ENCODE results near the gene SGMS2.

The SGMS2 gene

DNA sequence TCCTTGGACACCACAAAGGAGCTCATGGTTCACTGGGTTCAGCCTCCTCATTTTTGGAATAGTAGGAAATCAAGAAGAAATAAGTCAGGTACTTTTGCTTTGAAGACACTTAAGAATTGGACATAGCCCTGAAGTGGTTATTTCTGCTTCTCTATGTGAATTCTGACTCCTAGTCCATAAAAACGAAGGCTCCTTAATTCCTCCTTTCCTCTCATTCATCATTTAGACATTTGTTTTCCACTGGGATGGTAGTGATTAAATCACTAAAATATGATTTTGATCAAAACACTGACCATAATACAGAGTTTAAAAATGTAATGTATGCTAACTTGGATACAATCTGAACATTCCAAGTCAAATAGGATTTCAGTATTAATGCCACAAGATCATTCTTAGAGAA, 71.9 kb downstream of the SGMS2 start:
- Histone ChIP-seq H2BK120ac (ENCODE audit: insufficient read depth, low read length, poor library complexity) (no peak overlapping the region), H3K4me1 (ENCODE audit: control insufficient read depth in 1 of 2, insufficient read depth in 2 of 2, low read length in 2 of 2) (no peaks in the 10 kb centered on the region), H3K4ac (ENCODE audit: low read depth, low read length) (no peak overlapping the region), H3K79me2 (ENCODE audit: control insufficient read depth, insufficient read depth, low read length, poor library complexity) (no peaks in the 10 kb centered on the region), H3K27me3 (ENCODE audit: insufficient read depth, low read length) (no peaks in the 10 kb centered on the region), H3K14ac (ENCODE audit: low read length) (no peak overlapping the region), H3K23ac (ENCODE audit: low read length) (no peak overlapping the region), H3K27ac (ENCODE audit: low read depth, low read length) (no peak overlapping the region), H4K8ac (ENCODE audit: low read depth, low read length) (no peak overlapping the region), H2AK5ac (ENCODE audit: low read length) (no peak overlapping the region), H3K9ac (ENCODE audit: low read length) (no peak overlapping the region), H2BK12ac (ENCODE audit: low read length) (no peak overlapping the region), H3K79me1 (ENCODE audit: low read length) (no peaks in the 10 kb centered on the region), H3K4me2 (ENCODE audit: low read length) (no peak overlapping the region), H3K36me3 (ENCODE audit: control insufficient read depth in 1 of 2, insufficient read depth in 2 of 2, low read length in 2 of 2) (no peaks in the 10 kb centered on the region), H2BK5ac (ENCODE audit: low read depth, low read length, poor library complexity) (no peak overlapping the region), H3K4me3 (ENCODE audit: low read depth, low read length) (no peak overlapping the region), H2AFZ (ENCODE audit: insufficient read depth, low read length, poor library complexity) (no peak overlapping the region), H3K18ac (ENCODE audit: low read length) (no peak overlapping the region), H4K91ac (ENCODE audit: low read depth, low read length) (no peak overlapping the region), H3K9me3 (ENCODE audit: insufficient read depth, low read depth, low read length) (no peaks in the 10 kb centered on the region), H4K12ac (ENCODE audit: low read depth, low read length) (no peak overlapping the region)
- DNase-seq: no peak
- WGBS (ENCODE audit: extremely low coverage, insufficient coverage, insufficient read length): no CpG with 5 or more reads among the region's 1 CpG

DNA sequence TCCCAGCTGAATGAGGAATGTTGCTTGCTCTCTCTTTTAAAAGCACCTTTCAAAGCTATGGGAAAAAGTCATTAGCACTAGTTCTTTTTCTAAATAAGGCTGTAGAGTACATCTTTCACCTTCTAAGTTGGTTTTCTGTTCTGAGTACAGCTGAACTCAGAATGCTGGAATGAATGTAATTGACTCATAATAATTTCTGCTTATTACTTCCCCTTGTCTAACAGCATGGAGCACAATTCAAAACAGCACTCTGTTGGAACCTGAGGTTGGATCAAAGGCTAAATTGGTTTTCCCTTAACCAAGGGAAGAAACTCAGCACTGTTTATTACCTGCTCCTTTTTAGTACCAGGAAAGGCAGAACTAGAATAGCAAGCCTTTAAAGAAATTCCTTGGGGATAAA, 73.1 kb downstream of the SGMS2 start:
- no peak overlapping the region for H4K8ac ChIP-seq (ENCODE audit: low read depth, low read length)
- no peak overlapping the region for H2AK5ac ChIP-seq (ENCODE audit: low read length)
- no peaks in the 10 kb centered on the region for H3K27me3 ChIP-seq (ENCODE audit: insufficient read depth, low read length)

DNA sequence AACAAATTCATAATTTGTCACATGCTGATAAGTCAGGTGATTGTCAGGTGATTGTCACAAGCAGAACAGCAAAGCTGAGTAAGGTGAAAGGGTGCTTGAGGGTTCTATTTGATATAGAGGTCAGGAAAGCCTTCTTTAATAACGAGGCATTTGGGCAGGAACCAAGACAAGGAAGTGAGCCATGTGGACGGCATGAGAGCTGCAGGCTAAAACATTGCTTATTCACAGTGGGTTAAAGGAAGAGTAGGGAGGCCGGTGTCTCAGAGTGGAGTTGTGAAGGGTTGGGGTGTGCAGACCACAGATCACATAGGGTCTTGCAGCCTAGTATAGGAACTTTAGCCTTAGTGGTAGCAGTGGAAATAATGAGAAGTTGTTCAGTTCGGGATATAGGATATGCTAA, 75.3 kb downstream of the SGMS2 start:
- WGBS (ENCODE audit: extremely low coverage, insufficient coverage, insufficient read length): no CpG with 5 or more reads among the region's 4 CpGs
- no peaks in the 10 kb centered on the region for H3K79me2 ChIP-seq (ENCODE audit: control insufficient read depth, insufficient read depth, low read length, poor library complexity)

More for the DNA sequence above, 73.1 kb downstream of the SGMS2 start:
- no peaks in the 10 kb centered on the region for H3K36me3 ChIP-seq (ENCODE audit: control insufficient read depth in 1 of 2, insufficient read depth in 2 of 2, low read length in 2 of 2)
- DNase-seq: no peak
- no peak overlapping the region for H3K27ac ChIP-seq (ENCODE audit: low read depth, low read length)
- H3K79me1 ChIP-seq (ENCODE audit: low read length): no peaks in the 10 kb centered on the region
- no peak overlapping the region for H3K4me2 ChIP-seq (ENCODE audit: low read length)
- no peak overlapping the region for H4K91ac ChIP-seq (ENCODE audit: low read depth, low read length)
- H3K79me2 ChIP-seq (ENCODE audit: control insufficient read depth, insufficient read depth, low read length, poor library complexity): no peaks in the 10 kb centered on the region
- H3K9ac ChIP-seq (ENCODE audit: low read length): no peak overlapping the region
- no peak overlapping the region for H3K18ac ChIP-seq (ENCODE audit: low read length)
- no peak overlapping the region for H2BK120ac ChIP-seq (ENCODE audit: insufficient read depth, low read length, poor library complexity)
- H3K4me3 ChIP-seq (ENCODE audit: low read depth, low read length): no peak overlapping the region
- no peak overlapping the region for H2AFZ ChIP-seq (ENCODE audit: insufficient read depth, low read length, poor library complexity)
- H2BK12ac ChIP-seq (ENCODE audit: low read length): no peak overlapping the region
- H3K23ac ChIP-seq (ENCODE audit: low read length): no peak overlapping the region
- no peak overlapping the region for H3K4ac ChIP-seq (ENCODE audit: low read depth, low read length)
- H2BK5ac ChIP-seq (ENCODE audit: low read depth, low read length, poor library complexity): no peak overlapping the region
- H3K14ac ChIP-seq (ENCODE audit: low read length): no peak overlapping the region
- no peaks in the 10 kb centered on the region for H3K9me3 ChIP-seq (ENCODE audit: insufficient read depth, low read depth, low read length)
- H4K12ac ChIP-seq (ENCODE audit: low read depth, low read length): no peak overlapping the region
- no peaks in the 10 kb centered on the region for H3K4me1 ChIP-seq (ENCODE audit: control insufficient read depth in 1 of 2, insufficient read depth in 2 of 2, low read length in 2 of 2)

DNA sequence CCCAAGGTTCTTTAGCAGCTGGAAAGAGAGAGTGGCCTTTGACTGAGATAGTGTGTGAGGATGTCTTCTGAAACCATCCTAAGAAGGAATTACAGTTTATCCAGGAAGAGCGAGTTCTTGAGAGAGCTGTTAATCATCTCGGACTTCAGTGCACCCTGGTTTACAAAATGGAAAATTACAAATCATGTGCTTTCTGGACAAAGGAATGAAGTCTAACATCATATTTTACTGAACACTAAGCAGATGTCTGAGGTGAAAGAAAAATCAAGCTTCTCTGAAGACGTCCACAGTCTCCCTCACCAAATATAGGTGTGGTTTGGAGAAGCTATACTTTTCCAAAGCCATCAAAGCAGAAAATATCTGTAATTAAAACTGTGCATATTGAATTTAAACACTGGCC, 75.8 kb downstream of the SGMS2 start:
- peak; percentile 46 to 93 for DNase-seq

More for the DNA sequence above, 75.3 kb downstream of the SGMS2 start:
- Histone ChIP-seq H3K14ac (ENCODE audit: low read length) (no peak overlapping the region), H2BK120ac (ENCODE audit: insufficient read depth, low read length, poor library complexity) (no peak overlapping the region), H3K9me3 (ENCODE audit: insufficient read depth, low read depth, low read length) (no peaks in the 10 kb centered on the region), H3K36me3 (ENCODE audit: control insufficient read depth in 1 of 2, insufficient read depth in 2 of 2, low read length in 2 of 2) (no peaks in the 10 kb centered on the region), H3K27ac (ENCODE audit: low read depth, low read length) (no peak overlapping the region), H2BK5ac (ENCODE audit: low read depth, low read length, poor library complexity) (no peak overlapping the region), H3K4me2 (ENCODE audit: low read length) (no peak overlapping the region), H3K4me1 (ENCODE audit: control insufficient read depth in 1 of 2, insufficient read depth in 2 of 2, low read length in 2 of 2) (no peaks in the 10 kb centered on the region), H2AFZ (ENCODE audit: insufficient read depth, low read length, poor library complexity) (no peak overlapping the region), H3K9ac (ENCODE audit: low read length) (no peak overlapping the region), H3K79me1 (ENCODE audit: low read length) (no peaks in the 10 kb centered on the region), H3K18ac (ENCODE audit: low read length) (no peak overlapping the region), H2AK5ac (ENCODE audit: low read length) (no peak overlapping the region), H3K27me3 (ENCODE audit: insufficient read depth, low read length) (no peaks in the 10 kb centered on the region), H4K12ac (ENCODE audit: low read depth, low read length) (no peak overlapping the region), H4K8ac (ENCODE audit: low read depth, low read length) (no peak overlapping the region), H3K23ac (ENCODE audit: low read length) (no peak overlapping the region), H4K91ac (ENCODE audit: low read depth, low read length) (no peak overlapping the region), H3K4me3 (ENCODE audit: low read depth, low read length) (no peak overlapping the region), H3K4ac (ENCODE audit: low read depth, low read length) (no peak overlapping the region), H2BK12ac (ENCODE audit: low read length) (no peak overlapping the region)
- DNase-seq: peak; percentile 45 to 58

More for the DNA sequence above, 75.8 kb downstream of the SGMS2 start:
- Histone ChIP-seq H2AK5ac (ENCODE audit: low read length) (no peak overlapping the region), H3K4me2 (ENCODE audit: low read length) (no peak overlapping the region), H2BK5ac (ENCODE audit: low read depth, low read length, poor library complexity) (no peak overlapping the region), H4K12ac (ENCODE audit: low read depth, low read length) (no peak overlapping the region), H3K4me3 (ENCODE audit: low read depth, low read length) (no peak overlapping the region), H4K91ac (ENCODE audit: low read depth, low read length) (no peak overlapping the region), H3K18ac (ENCODE audit: low read length) (no peak overlapping the region), H3K14ac (ENCODE audit: low read length) (no peak overlapping the region), H2AFZ (ENCODE audit: insufficient read depth, low read length, poor library complexity) (no peak overlapping the region), H4K8ac (ENCODE audit: low read depth, low read length) (no peak overlapping the region), H3K9me3 (ENCODE audit: insufficient read depth, low read depth, low read length) (no peaks in the 10 kb centered on the region), H3K79me1 (ENCODE audit: low read length) (no peaks in the 10 kb centered on the region), H3K4me1 (ENCODE audit: control insufficient read depth in 1 of 2, insufficient read depth in 2 of 2, low read length in 2 of 2) (no peaks in the 10 kb centered on the region), H3K23ac (ENCODE audit: low read length) (no peak overlapping the region), H3K27me3 (ENCODE audit: insufficient read depth, low read length) (no peaks in the 10 kb centered on the region), H3K79me2 (ENCODE audit: control insufficient read depth, insufficient read depth, low read length, poor library complexity) (no peaks in the 10 kb centered on the region), H3K36me3 (ENCODE audit: control insufficient read depth in 1 of 2, insufficient read depth in 2 of 2, low read length in 2 of 2) (no peaks in the 10 kb centered on the region), H2BK12ac (ENCODE audit: low read length) (no peak overlapping the region), H2BK120ac (ENCODE audit: insufficient read depth, low read length, poor library complexity) (no peak overlapping the region), H3K9ac (ENCODE audit: low read length) (no peak overlapping the region), H3K27ac (ENCODE audit: low read depth, low read length) (no peak overlapping the region), H3K4ac (ENCODE audit: low read depth, low read length) (no peak overlapping the region)
- no CpG with 5 or more reads among the region's 3 CpGs for WGBS (ENCODE audit: extremely low coverage, insufficient coverage, insufficient read length)
